ENCODE results near the gene EPHB6.

EPHB6 gene

DNA sequence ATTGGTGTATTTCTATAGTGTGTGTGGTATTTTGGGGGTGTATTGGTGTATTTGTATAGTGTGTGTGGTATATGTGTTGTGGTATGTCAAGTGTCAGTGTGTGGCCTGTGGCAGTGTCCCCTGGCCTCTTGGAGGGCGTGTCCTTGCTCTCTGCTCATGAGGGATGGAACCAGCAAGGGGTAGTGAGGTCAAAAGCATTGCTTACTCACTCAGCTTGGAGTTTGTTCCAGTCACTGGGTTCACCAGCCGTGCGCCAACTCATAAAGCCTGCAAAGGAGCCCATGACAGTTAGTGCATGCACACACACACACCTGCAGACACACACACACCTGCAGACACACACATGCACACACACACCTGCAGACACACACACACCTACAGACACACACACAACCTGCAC lies 34.9 kb downstream of the EPHB6 start:
- Histone ChIP-seq H3K27ac (replicated peaks) (no peak overlapping the region), H3K27me3 (ENCODE audit: insufficient read depth, poor library complexity, severe bottlenecking) (no peaks in the 10 kb centered on the region), H3K4me3 (replicated peaks; ENCODE audit: insufficient read depth, low read length) (no peak overlapping the region)
- no peak for DNase-seq (ENCODE audit: low read depth in 1 of 2, low spot score in 1 of 2)
- TF ChIP-seq REST (IDR thresholded peaks at IDR 0.05; ENCODE audit: insufficient replicate concordance, low read depth) = no peak
- no peak for TF ChIP-seq POLR2AphosphoS5 (IDR thresholded peaks at IDR 0.05; ENCODE audit: low read depth)
- TF ChIP-seq SPI1 (IDR thresholded peaks at IDR 0.05; ENCODE audit: borderline replicate concordance, low read depth) = no peak
- TF ChIP-seq GABPA (IDR thresholded peaks at IDR 0.05; ENCODE audit: low read depth) = no peak
- TF ChIP-seq CTCF (IDR thresholded peaks at IDR 0.05; ENCODE audit: insufficient read depth, low read length) = no peak

DNA sequence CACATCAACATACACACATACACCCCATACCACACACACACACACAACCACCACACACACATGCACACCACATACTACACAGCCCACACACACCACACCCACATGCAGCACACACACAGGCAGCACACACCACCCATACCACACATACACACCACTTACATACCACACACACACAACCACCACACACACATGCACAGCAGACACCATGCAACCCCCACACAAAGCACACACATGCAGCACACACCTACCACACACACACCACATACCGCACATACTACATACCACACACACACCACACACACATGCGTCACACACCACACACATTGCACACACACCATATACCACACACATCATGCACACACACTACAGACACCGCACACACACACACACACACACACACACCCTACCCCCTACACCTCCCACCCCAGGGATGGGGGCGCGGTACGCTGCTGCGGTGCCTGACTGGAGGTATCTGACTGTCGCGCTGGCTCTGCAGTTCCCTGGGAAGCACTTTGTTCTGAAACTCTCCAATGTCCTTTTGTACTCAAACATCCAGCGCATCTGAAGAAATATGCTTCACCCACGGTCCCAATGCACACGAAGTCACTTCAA lies 36.1 kb downstream of the EPHB6 start:
- no peaks in the 10 kb centered on the region for H3K27me3 ChIP-seq (ENCODE audit: insufficient read depth, poor library complexity, severe bottlenecking)
- no peak overlapping the region for H3K4me3 ChIP-seq (replicated peaks; ENCODE audit: insufficient read depth, low read length)
- H3K27ac ChIP-seq (replicated peaks) = no peak overlapping the region
- DNase-seq (ENCODE audit: low read depth in 1 of 2, low spot score in 1 of 2) = no peak
- TF ChIP-seq REST (IDR thresholded peaks at IDR 0.05; ENCODE audit: insufficient replicate concordance, low read depth) (no peak), SPI1 (IDR thresholded peaks at IDR 0.05; ENCODE audit: borderline replicate concordance, low read depth) (no peak), CTCF (IDR thresholded peaks at IDR 0.05; ENCODE audit: insufficient read depth, low read length) (no peak), GABPA (IDR thresholded peaks at IDR 0.05; ENCODE audit: low read depth) (no peak), POLR2AphosphoS5 (IDR thresholded peaks at IDR 0.05; ENCODE audit: low read depth) (no peak)

DNA sequence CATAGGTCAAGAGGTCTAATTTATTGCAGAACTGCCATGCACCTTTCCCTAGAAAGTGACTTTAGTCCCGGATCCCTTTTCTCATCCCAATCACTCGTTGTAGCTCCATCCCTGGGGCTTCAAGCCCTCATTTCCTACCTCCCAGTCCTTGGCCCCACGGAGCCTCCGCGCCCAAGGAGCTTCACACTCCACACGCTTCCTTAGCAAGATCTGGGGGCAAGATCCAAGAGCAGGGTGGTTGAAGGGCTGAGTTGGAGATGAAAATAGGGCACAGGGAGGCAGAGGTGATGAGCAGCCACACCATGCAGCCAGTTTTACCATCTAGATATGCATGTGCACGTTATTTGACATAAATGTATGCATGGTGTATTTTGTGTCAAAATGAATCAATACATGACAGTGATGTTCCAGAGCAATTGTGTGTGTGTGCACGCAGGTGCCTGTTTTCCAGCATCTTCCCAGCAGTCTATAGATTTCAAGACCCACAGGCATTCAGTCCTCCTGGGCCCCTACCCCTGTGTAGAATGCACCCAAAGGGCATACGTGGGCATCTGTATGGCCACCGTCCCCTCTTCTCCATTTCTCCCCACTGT lies 36.7 kb downstream of the EPHB6 start:
- no peak for DNase-seq (ENCODE audit: low read depth in 1 of 2, low spot score in 1 of 2)
- H3K27ac ChIP-seq (replicated peaks) = no peak overlapping the region
- TF ChIP-seq SPI1 (IDR thresholded peaks at IDR 0.05; ENCODE audit: borderline replicate concordance, low read depth) = no peak
- TF ChIP-seq CTCF (IDR thresholded peaks at IDR 0.05; ENCODE audit: insufficient read depth, low read length) = no peak
- TF ChIP-seq POLR2AphosphoS5 (IDR thresholded peaks at IDR 0.05; ENCODE audit: low read depth) = no peak
- no peak for TF ChIP-seq GABPA (IDR thresholded peaks at IDR 0.05; ENCODE audit: low read depth)
- no peak for TF ChIP-seq REST (IDR thresholded peaks at IDR 0.05; ENCODE audit: insufficient replicate concordance, low read depth)

More for the DNA sequence above, 36.7 kb downstream of the EPHB6 start:
- Histone ChIP-seq H3K4me3 (replicated peaks; ENCODE audit: insufficient read depth, low read length) (no peak overlapping the region), H3K27me3 (ENCODE audit: insufficient read depth, poor library complexity, severe bottlenecking) (no peaks in the 10 kb centered on the region)
